SK-N-SH treated with all-trans-retinoic acid at 6 μM for 48 hours (cell line): ENCODE measurements around the gene CGN.

ENCODE experiments used
- CSDC2 ChIP-seq: fragments of 250-450 bp; sonication (Bioruptor Pico); IDR thresholded peaks from 2 replicates; pipeline ENCODE4 v1.5.0; 2020; ENCODE audit warnings: mild to moderate bottlenecking, moderate library complexity
- PPARA ChIP-seq: fragments of 250-450 bp; sonication (Bioruptor Pico); IDR thresholded peaks from 2 replicates; pipeline ENCODE4 v1.5.0; 2020; ENCODE audit warnings: mild to moderate bottlenecking, borderline replicate concordance
- SNAI2 ChIP-seq: fragments of 250-450 bp; sonication (Bioruptor Pico); IDR thresholded peaks from 2 replicates; pipeline ENCODE4 v1.5.0; 2020; ENCODE audit warnings: mild to moderate bottlenecking, moderate library complexity
- TCF4 ChIP-seq: fragments of 250-450 bp; sonication (Bioruptor Pico); IDR thresholded peaks from 2 replicates; pipeline ENCODE4 v1.8.0; 2021; ENCODE audit warnings: mild to moderate bottlenecking, moderate library complexity, borderline replicate concordance
- ZC3H10 ChIP-seq: fragments of 250-450 bp; sonication (Bioruptor Pico); IDR thresholded peaks from 2 replicates; pipeline ENCODE4 v1.5.1; 2021; ENCODE audit warnings: mild to moderate bottlenecking, moderate library complexity
- ZNF565 ChIP-seq: fragments of 450-650 bp; formaldehyde crosslinking; conservative IDR thresholded peaks from 2 replicates; pipeline ENCODE4 v1.5.0; 2020; ENCODE audit warnings: low read depth, mild to moderate bottlenecking, moderate library complexity
- TF ChIP-seq, protein P1 (sequence below): fragments of 250-450 bp; sonication (Bioruptor Pico); IDR thresholded peaks from 2 replicates; pipeline ENCODE4 v1.5.0; 2020; ENCODE audit warnings: mild to moderate bottlenecking, moderate library complexity
- TF ChIP-seq, protein P2 (sequence below): fragments of 250-450 bp; sonication (Bioruptor Pico); IDR thresholded peaks from 2 replicates; pipeline ENCODE4 v1.5.1; 2020; ENCODE audit warnings: low read depth, mild to moderate bottlenecking, moderate library complexity

DNA sequence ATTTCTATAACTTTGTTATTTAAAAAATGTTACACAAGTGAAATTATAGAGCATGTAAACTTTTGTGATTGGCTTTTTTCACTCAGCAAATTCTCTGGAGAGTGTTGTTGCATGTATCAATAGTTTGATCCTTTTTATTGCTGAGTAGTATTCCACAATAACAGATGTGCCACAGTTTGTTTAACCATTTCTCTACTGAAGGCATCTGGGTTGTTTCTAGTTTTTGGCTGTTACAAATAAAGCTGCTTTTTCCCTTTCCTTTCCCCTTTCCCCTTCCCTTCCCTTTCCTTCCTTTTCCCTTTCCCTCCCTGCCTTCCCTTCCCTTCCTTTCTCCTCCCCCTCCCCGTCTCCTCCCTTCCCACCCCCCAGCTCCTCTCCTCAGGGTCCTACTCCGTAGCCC is 44.9 kb downstream of the CGN start:
- TF ChIP-seq, protein P1, sequence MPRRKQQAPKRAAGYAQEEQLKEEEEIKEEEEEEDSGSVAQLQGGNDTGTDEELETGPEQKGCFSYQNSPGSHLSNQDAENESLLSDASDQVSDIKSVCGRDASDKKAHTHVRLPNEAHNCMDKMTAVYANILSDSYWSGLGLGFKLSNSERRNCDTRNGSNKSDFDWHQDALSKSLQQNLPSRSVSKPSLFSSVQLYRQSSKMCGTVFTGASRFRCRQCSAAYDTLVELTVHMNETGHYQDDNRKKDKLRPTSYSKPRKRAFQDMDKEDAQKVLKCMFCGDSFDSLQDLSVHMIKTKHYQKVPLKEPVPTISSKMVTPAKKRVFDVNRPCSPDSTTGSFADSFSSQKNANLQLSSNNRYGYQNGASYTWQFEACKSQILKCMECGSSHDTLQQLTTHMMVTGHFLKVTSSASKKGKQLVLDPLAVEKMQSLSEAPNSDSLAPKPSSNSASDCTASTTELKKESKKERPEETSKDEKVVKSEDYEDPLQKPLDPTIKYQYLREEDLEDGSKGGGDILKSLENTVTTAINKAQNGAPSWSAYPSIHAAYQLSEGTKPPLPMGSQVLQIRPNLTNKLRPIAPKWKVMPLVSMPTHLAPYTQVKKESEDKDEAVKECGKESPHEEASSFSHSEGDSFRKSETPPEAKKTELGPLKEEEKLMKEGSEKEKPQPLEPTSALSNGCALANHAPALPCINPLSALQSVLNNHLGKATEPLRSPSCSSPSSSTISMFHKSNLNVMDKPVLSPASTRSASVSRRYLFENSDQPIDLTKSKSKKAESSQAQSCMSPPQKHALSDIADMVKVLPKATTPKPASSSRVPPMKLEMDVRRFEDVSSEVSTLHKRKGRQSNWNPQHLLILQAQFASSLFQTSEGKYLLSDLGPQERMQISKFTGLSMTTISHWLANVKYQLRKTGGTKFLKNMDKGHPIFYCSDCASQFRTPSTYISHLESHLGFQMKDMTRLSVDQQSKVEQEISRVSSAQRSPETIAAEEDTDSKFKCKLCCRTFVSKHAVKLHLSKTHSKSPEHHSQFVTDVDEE (CRISPR knock-in tag), result no peak
- TF ChIP-seq PPARA (CRISPR knock-in tag), result no peak
- no peak for TF ChIP-seq SNAI2 (CRISPR knock-in tag)
- TF ChIP-seq CSDC2 (CRISPR knock-in tag), result no peak
- no peak for TF ChIP-seq TCF4 (CRISPR knock-in tag)
- no peak for TF ChIP-seq ZNF565 (CRISPR knock-in tag)
- TF ChIP-seq, protein P2, sequence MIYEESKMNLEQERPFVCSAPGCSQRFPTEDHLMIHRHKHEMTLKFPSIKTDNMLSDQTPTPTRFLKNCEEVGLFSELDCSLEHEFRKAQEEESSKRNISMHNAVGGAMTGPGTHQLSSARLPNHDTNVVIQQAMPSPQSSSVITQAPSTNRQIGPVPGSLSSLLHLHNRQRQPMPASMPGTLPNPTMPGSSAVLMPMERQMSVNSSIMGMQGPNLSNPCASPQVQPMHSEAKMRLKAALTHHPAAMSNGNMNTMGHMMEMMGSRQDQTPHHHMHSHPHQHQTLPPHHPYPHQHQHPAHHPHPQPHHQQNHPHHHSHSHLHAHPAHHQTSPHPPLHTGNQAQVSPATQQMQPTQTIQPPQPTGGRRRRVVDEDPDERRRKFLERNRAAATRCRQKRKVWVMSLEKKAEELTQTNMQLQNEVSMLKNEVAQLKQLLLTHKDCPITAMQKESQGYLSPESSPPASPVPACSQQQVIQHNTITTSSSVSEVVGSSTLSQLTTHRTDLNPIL, result no peak
- TF ChIP-seq ZC3H10 (CRISPR knock-in tag), result no peak
